HG03064 (cell line): ENCODE results near the gene C1orf105.
"Not testable (repeated sequence)": the region's sequence is repeated elsewhere in the genome, so short reads cannot be mapped to it uniquely, and the experiment has no call there.

ENCODE experiments used
- ATAC-seq: cut with Tn5 transposase; IDR thresholded peaks from one replicate; pipeline ENCODE4 v1.9.1; 2021; ENCODE audit warnings: low read depth; ENCODE audit not compliant: unreplicated experiment

C1orf105 gene

GRCh38 chr1:172423336-172423735 is 2.9 kb downstream of the C1orf105 start:
- no peak for ATAC-seq

- no peak for ATAC-seq
These were observed 4.9 kb downstream of the C1orf105 start for GRCh38 chr1:172425339-172425738.

GRCh38 chr1:172427191-172427590 is 6.7 kb downstream of the C1orf105 start:
- no peak for ATAC-seq

GRCh38 chr1:172429331-172430127 is 9.0 kb downstream of the C1orf105 start:
- ATAC-seq = no peak

- no peak for ATAC-seq
These were observed 9.6 kb downstream of the C1orf105 start for GRCh38 chr1:172430128-172430454.

- no peak for ATAC-seq
These were observed 10.7 kb downstream of the C1orf105 start for GRCh38 chr1:172431204-172431603.

GRCh38 chr1:172431721-172432192 is 11.3 kb downstream of the C1orf105 start:
- ATAC-seq = no peak

GRCh38 chr1:172437183-172437582 is 16.7 kb downstream of the C1orf105 start:
- not testable (repeated sequence) for ATAC-seq

- ATAC-seq = no peak
These were observed 21.9 kb downstream of the C1orf105 start for GRCh38 chr1:172442404-172442803.

GRCh38 chr1:172442843-172443565 is 22.5 kb downstream of the C1orf105 start:
- ATAC-seq = no peak

- ATAC-seq = peak; percentile 98
These were observed 23.4 kb downstream of the C1orf105 start, which contains the start of gene PIGC for GRCh38 chr1:172443666-172444453. Gene PIGC (minus strand): TSS chr1:172444069. CDS start chr1:172442622, 1,447 bp downstream.

GRCh38 chr1:172446547-172446946 is 26.1 kb downstream of the C1orf105 start:
- ATAC-seq = no peak

- ATAC-seq = no peak
These were observed 27.2 kb downstream of the C1orf105 start for GRCh38 chr1:172447641-172448040.

GRCh38 chr1:172448995-172449584 is 28.6 kb downstream of the C1orf105 start:
- no peak for ATAC-seq

- ATAC-seq = no peak
These were observed 29.4 kb downstream of the C1orf105 start for GRCh38 chr1:172449585-172450523.

- no peak for ATAC-seq
These were observed 30.0 kb downstream of the C1orf105 start for GRCh38 chr1:172450524-172450885.

GRCh38 chr1:172451002-172451443 is 30.5 kb downstream of the C1orf105 start:
- ATAC-seq = no peak

GRCh38 chr1:172452536-172453152 is 32.2 kb downstream of the C1orf105 start:
- ATAC-seq = no peak

- ATAC-seq = no peak
These were observed 32.7 kb downstream of the C1orf105 start for GRCh38 chr1:172453153-172453545.
